Stimulated activated CD4-positive, alpha-beta T cell treated with anti-CD3 and anti-CD28 coated beads, Interleukin-1b, Interleukin-23, amount 100 ng/mL, for 1 hour (primary cell): ENCODE data around the gene GUCY1B1.
"Not testable (repeated sequence)": the region's sequence is repeated elsewhere in the genome, so short reads cannot be mapped to it uniquely, and the experiment has no call there.

ENCODE experiments used
- DNase-seq, 2 donors: peaks; one replicate each; pipeline ENCODE4 v3.0.0-alpha.2; 2020; ENCODE audit warnings: low read depth in 2 of 2

Gene GUCY1B1

DNA sequence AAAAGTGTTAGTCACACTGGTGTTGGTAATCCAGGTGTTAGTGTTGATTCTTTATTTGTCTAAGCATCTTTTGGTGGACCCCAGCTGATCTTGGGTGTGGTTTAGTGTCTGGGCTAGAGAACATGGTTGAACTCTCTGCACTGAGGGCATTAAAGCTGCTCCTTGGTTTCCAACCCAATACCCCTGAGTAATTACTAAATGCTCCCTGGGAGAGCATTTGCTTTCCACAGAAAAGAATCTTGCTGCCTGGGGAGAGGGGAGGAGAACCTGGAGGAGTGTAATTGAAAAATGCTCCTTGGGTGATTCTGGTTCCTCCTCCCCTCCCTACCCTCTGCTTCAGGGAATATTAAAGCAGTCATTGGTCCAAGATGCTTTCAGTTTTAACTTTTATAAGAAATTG is 3.1 kb downstream of the GUCY1B1 start:
- DNase-seq, result no peak

DNA sequence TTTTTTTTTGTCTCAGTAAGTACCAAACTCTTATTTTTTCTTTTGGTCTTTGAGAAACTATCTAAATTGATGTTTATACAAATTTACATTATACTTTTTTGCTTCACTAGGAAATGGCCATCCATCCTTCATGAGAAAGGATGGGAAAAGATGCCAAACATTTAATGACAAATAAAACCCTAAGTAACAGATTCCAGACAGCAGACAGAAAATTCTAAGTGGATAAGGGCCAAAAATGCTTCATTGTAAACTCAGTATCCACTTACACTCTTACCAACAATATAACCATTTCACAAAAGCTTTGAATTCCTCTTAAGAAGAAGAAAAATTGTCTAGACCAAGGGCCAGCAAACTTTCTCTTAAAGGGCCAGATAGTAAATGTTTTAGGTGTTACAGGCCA is 3.5 kb downstream of the GUCY1B1 start:
- no peak for DNase-seq

DNA sequence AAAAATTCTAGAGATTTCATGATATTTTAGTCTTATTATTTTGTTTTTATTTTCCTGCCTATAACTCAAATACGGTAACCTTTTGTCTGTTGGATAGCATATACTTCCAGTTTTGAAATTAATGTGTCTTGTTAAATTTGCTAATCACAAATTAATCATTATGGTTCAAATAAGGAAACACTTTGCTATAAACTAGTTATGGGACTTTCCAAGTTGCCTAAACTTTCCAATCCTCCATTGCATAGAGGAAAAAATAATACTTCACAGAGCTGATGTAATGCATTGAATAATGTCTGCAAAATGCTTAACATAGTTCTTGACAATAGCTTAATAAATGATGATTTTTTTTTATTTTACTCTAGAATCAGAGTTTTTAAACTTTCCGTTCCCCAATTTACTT is 4.7 kb downstream of the GUCY1B1 start:
- no peak for DNase-seq

DNA sequence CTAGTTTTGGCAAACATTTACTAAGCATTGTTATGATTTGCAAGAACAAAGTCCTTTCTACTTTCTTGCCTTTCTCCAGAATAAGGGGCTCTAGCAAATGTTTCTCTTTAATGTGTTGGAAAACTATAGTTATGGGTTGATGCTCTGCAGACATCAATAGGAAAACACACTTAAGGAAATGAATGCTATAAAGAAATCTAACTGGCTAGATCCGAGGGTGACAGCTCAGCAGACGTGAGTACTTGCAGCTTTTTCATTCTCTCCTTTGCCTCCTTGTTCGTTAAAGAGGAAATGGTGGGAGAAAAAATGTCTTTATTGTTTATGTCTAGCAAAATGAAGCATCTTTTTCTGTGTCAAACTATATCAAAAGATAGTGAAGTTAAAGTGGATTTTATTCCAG is 6.3 kb downstream of the GUCY1B1 start:
- DNase-seq, result no peak

DNA sequence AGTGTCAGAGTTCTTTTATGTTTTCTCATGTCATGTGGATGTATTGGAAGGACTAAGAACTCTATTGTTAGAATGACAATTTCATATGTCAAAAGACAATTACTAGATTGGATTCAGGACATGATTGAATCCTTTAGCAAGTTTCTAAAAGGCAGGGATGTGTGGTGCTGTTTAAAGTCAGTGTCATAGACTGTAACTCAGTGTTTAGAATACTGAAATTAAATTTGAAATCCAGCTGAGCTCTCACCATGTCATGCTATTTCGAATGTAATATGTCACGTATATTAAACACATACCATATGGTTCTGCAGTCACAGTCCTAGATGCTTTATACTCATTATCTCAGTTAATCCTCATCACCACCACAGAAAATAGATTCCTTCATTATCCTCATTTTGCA is 7.8 kb downstream of the GUCY1B1 start:
- no peak for DNase-seq

DNA sequence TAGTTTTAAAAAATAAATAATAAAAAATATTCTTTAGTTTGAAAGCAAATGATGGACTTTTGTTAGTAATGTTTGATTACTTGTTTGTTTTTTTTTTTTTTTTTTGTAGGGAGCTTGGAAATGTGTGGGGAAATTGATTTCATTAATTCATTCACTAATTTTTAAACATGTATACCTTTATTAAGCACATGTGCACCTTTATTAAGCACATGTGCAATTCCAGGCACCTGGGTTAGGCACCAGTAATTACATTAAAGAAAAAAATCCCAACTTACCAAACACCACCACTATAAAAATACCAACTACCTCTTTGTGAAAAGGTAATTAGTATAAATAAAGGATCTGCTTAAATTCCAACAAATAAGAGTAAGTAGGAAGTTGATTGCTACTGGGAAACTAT is 9.5 kb downstream of the GUCY1B1 start:
- no peak for DNase-seq

DNA sequence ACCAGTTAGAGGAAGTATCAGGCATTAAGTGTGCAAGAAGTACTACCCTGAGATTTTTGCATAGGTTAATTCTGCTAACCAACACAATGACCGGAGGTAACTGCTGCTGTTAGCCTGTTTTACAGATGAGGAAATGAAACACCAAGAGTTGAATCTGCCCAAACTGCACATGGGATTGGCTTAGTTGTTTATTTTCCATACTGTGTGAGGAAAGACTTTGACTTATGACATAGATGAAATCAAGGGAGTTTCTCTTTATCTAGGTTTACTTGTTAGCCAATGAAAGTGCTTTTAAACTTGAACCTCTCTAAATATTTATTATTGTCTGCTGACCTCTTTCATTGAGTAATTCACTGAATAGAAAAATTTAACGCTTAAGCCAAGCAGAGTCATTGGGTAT is 10.3 kb downstream of the GUCY1B1 start:
- no peak for DNase-seq

DNA sequence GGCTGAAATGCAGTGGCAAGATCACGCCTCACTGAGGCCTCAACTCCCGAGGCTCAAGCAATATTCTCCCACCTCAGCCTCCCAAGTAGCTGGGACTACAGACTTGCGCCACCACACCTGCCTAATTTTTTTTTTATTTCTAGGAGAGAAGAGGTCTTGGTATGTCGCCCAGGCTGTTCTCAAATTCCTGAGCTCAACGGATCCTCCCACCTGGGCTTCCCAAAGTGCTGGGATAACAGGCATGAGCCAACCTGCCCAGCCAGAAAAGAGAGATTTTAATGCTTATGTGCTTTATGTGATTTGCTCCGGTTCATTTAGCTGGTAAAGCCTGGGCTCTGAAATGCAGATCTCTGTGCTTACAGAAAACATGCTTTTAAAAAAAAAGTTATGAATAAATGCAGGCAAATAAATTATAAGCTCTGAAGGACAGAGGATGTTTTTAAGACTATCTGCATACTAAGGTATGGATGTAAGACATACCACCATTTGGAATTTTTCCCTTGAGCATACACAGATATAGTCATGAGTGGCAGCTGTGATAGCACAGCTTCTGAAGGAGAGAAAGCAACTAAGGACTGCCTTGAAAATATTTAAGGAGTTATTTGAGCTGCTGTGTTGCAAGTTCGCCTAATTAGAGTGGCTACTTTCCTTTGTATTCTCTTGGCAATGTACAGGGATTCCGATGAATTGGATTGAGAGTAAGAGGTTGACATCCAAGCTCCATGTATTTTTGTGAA is 13.8 kb downstream of the GUCY1B1 start:
- DNase-seq, result no peak

DNA sequence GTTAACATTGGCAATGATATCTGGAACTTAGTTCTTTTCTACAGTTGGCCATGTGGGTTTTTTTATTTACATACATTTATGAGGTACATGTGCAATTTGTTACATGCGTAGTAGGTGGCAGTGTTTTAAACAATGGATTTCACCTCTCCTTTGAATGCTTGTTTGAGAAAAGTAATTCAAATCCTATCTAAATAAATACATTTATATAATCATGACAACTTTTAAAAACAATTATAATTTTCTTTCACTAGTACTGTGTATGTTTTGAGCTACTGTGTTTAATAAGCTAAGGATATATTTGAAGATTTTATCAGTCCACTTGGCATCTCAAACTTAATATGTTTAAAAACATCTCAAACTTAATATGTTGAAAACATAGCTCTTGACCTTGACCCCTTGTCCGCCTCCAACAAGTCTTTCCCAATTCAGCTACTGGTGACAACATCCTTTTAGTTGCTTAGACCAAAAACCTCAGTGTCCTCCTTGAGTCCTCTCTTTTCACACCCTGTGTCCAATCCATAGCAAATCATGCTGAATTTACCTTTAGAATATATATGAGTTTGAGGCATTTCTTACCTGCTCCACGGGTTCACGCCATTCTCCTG is 14.5 kb downstream of the GUCY1B1 start:
- no peak for DNase-seq

DNA sequence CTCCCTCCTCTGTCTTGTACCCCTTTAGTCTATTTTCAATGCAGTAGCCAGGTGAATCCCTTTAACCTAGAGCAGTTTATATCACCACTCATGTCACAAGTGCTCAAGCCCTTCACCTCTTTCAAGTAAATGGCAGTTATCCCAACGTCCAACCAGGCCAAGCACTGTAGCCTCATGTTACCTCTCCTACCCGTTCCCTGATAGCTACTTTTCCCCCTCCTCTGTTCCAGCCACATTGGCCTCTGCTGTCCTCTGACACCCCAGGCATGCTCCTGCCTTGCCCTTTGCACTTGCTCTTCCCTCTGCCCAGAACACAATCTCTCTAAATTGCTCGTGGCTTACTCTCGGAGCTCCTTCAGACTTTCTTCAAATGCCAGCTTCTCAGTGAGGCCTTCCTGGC is 15.2 kb downstream of the GUCY1B1 start:
- no peak for DNase-seq

DNA sequence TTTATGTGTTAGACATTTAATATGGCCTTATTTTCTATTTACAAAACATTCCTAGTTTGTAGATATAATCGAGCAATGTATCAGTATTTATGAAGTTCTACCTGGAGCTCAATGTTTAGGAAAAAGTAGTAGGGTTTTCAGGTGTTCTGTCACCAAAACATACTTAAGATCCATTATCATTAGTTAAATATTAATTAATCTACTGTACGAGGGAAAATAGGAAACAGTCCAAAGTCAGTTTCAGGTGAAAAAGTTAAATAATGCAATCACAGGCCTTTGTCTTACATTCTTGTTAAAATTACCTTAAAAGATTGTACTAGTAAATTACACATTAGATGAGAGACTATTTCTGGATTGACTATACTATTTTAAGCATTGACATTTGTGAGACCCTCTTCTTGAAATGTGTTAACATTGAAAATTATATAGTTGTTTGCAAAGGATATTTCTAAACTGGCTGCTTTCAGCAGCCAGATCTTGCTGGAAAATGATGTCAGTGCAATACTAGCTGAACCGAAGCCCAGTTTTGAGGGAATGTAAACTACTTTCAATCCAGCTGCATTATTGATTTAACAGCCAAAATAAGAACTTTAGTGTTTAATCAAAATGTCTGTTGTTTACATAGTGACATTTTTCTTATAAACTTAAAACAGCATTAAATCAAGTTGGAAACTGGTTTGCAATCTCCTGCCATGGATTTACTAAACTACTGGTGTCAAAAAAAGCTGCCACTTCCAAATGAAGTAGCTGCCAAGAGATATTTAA is 19.3 kb downstream of the GUCY1B1 start:
- DNase-seq, result no peak

DNA sequence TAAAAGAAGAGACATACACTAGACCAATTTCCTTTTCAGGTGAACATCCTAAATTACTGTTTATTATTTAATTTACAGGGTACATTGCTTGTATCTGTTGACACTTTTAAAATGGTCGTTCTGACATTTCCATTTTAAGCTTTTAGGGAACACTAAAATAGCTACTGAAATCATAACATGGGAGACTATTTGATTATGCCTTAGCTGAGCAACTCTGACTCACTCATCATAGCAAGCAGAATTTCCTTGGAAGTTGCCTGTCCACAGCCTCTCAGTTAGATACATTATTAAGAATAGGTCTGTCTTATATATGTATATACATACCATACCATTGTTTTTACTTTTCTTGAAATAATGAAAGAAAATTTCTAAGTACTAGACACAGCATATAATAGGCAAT is 22.0 kb downstream of the GUCY1B1 start:
- no peak for DNase-seq

DNA sequence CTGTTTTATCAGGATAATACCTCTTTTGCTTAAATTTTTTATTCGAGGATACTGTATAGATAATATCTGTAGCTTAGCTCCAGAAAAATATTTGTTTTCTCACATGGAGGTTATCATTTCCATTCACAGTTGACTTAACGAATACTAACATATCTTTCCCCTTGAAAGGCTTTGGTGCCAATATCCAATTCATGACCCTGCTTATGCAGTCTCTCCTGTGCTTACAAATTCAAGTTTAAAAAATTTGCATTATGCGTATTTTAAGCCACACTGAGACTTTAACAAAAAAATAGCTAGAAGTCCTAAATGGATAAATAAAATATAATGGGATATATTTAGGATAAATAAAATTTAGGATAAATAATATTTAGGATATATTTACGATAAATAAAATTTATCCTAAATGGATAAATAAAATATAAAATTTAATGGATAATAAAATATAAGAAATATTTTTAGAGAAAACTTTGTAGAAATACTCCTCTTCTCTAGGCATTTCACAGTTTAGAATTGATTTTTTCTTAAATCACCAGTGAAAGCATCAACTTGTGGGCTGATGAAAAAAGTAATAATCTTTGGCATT is 22.5 kb downstream of the GUCY1B1 start:
- DNase-seq, result no peak

DNA sequence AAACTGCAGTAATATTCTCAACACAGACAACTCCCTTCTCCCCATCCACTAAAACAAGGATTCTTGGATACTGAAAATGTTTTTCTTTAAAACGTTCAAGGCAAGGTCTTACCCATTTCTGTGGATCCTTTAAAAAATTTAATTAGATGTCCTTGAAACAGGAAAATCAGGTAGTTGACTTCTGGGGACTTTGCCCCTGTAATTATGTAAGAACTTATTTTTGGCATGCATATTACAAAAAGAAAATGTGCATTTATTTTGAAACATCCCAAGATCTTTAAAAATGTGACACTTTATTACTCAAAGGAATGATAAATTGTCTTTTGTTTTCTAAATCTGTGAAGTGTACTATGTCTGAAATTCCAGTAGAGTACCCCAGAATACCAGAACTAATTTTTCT is 25.8 kb downstream of the GUCY1B1 start:
- no peak for DNase-seq

DNA sequence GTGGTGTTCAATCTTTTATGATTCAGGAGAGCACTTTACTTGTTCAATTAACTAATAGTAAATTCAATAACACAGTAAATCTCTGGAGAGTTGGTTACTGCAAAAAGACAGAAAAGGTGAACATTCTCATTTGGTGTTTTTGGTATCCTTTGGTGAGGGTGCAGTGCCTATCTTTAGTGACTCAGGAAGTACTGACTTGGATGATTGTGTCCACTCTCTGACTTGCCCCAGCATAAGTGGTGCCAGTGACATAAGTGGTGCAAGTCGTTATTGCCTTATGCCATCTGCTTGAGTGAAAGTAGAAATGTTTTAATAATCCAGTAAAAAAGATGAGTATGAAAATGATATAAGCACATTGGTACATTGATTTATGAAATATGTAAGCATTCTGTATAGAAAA is 27.0 kb downstream of the GUCY1B1 start:
- no peak for DNase-seq

DNA sequence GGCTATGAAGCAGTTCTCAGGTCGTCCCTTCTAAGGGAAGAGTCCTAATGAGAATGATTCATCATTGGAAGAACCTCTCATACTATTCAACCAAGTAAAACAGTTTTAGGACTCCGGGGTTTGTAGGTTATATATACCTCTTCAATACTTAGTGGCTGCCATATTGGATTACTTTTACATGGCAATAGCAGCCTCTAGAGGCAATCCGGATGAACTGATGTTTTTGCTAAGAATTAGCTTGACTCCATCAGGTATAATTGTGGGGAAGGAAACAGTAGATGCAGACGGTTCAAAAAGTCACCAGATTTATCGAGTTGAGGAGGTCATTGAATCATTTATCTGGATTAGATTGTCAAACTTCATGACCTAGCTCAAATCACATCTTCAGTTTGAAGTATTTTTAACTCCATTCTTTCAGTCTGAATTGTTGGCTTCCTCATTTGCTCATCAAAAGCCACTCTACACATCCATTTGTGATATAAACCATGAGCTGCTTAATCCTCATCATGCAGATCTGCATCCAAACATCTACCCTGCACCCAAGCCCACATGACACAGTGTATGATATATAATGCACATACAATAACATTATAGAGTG is 28.4 kb downstream of the GUCY1B1 start:
- DNase-seq, result no peak

DNA sequence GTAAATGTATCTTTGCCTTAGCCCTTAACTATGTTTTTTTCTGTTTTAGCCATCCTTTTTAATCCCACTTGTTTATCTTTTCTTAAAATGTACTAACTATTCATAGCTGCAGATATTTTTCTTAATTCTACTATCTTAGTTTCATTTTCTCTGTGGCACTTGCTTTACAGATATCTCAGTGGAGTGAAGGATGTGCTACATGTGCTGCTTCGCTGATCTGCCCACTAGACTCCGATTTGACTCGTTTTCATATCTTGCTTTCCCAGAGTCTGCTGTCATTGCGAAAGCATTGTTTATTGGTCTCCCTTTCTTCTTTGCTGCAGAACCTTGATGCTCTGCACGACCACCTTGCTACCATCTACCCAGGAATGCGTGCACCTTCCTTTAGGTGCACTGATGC is 30.6 kb downstream of the GUCY1B1 start:
- DNase-seq, result no peak

DNA sequence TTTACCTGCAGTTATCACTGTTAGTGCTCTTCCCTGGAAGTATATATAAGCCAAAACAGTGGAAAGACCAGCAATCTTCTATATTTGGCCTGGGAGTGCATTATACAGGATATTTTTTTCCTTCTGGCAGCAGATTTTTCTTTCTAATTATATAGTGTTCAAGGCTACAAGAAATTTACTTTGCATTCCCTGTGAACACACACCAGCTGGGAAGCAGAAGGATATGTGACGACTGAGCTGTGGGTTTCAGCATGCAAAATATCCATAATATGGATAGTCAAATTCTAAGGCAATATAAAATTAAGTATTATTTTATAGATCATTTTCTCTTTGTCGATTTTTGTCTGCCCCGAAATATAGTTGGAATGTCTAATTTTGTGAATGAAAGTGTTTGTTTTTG is 31.2 kb downstream of the GUCY1B1 start:
- no peak for DNase-seq

DNA sequence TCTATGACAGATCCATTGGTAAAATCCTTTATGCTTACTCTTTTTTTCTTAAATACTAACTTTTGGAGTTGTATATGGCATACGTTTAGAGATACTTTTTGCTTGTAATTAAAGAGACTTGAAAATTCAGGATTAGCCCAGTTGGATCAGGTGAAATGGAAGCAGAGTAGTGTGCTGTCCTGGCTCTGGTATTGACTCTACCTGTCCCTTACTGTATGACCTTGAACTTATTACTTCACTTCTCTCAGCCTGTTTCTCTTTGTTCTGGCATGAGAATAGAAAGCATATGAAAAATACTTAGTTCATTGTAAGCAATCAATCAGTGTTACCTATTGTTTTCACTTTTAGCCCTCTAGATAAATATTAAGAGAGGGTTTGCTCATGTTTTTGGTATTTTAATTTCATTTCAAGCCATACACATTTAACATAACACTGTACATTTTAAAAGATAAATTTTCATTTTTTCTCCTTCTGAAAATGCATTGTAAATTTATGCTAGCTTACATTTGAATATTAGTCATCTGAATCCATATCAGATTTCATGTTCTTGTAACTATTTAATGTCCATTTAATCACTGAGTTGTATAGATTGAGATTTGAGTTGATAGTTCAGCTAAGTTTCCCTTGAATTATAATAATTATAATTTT is 35.9 kb downstream of the GUCY1B1 start:
- DNase-seq, result no peak

DNA sequence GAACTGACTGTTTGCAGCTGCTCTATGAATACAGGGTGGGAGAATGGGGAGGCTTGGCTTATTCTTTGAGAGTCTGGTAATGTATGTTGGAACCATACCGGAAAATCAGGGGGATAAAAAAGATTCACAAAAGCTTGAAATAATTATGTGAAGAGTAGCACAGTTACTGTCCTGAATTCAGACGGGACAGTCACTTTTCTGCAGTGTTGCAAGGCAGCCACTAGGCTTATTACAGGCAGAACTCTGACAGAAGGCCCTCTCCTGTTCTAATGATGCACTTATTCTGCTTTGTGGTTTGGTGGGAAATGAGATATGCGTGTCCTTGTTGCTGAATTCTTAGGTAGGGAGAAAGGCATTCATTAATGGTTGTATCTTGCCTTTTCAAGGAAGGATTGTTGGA is 37.2 kb downstream of the GUCY1B1 start:
- DNase-seq, result no peak

DNA sequence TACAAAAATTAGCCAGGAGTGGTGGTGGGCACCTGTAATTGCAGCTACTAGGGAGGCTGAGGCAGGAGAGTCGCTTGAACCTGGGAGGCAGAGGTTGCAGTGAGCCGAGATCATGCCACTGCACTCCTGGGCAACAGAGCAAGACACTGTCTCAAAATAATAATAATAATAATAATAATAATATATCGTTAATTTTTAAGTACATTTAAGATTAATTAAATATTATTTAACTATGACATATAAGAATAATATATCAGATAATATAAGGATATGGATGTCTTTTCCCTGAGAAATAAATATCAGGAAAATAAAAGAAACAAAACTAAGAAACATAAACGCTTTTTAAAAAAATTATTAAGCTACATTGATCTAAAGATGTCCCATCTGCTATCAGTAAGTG is 38.8 kb downstream of the GUCY1B1 start:
- not testable (repeated sequence) for DNase-seq
